ENCODE results near the gene MRPL33.
A peak's percentile ranks its signal among the peaks of the same experiment; 100 is the strongest.

The MRPL33 gene

DNA sequence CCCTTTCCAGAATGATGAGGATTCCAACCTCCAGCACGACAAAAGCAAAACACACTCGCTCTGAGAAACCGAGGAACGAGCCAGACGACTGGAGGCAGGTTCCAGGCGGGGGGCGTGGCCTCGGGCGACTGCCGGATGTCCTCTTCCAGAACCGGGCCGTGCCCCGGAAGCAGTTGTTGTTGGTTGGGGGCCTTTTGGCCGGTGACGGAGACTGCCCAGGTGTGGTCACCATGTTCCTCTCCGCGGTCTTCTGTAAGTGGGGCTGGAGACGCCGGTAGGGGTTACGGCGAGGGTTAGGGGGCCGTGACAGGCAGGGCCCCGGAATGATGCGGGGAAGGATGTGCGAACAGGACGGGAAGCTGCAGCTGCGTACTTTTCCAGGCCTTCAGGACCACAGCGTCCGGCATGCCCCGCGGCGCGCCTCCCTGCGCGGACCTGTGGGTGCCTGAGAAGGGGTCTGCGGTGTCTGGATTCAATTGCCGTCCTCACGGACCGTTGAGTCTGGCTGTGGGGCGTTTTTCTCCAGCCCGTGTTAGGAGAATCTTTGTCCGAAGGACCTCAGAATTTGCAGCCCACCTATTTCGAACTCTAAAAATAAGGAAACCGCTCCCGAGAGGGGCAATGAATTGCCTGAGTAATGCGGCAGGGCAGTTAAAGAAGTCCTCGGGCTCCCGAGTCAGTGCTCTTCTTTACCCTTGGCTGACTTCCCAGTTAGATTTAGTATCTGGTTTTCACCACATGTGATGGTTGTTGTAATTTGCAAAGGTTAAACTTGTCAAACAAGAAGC is at the start of gene MRPL33:
Gene MRPL33 (plus strand): TSS at position 172 of the 788 bp plus-strand sequence. CDS start 59 bp downstream, at position 231.
- peak; percentile 91 for DNase-seq

DNA sequence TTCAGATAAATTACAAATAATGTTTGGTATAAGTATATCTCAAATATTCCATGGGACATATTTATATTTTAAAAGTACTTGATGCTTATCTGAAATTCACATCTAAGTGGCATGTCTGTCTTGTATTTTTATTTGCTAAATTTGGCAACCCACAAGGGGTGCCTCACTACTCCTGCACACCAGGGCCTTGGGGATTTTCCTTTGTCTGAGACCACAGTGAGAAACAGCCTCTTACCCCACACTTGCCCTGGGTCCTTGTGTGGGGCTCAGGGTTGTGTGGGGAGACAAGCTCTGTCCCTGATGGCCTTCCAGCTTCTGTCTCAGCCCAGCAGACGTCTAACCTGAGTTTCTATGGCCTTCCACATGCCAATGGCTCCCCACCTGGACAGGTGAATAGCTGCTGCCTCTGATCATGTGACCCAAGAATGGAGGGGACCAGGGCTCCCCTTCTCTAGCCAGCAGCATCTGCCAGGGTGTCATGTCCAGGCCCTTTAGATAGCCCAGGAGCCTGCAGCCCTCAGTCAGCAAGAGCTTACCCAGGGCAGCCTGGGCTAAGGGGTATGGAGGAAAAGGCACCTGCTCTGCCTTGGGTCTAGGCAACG is 49.5 kb upstream of the MRPL33 start:
- no peak for DNase-seq

DNA sequence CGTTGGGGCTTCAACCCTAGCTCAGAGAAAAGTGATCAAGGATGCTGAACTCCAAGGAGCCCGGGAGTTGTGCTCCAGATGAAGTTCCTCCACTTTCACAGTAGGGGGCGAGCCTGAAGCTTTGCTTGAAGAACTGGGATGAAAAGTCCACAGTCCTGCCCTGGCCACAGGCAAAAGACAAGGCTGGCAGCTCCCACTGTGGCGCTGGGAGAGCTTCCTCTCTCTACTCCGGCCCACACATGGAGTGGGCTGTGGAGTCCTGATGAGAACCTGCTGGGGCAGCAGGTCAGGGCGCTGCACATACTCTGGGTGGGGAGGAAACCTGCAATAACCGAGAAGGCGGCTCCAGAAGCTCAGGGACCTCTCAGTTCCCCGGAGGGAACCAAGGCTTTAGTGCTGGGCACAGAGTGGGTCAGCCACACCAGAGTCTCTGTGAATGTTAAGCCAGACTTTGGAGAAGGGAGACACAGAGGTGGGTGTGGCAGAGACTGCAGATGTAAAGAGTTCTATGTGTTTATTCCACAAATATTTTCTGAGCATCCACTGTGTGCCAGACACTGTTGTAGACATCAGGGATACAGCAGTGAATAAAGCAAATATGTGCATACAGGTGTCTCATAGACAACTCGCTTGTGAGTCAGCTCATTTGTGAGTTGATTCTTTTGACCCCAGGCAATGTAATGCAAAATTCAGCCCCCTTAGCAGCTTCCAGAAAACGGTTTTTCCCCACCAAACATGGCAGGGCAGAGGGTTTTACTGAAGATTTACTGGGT is 48.0 kb upstream of the MRPL33 start:
- no peak for DNase-seq

DNA sequence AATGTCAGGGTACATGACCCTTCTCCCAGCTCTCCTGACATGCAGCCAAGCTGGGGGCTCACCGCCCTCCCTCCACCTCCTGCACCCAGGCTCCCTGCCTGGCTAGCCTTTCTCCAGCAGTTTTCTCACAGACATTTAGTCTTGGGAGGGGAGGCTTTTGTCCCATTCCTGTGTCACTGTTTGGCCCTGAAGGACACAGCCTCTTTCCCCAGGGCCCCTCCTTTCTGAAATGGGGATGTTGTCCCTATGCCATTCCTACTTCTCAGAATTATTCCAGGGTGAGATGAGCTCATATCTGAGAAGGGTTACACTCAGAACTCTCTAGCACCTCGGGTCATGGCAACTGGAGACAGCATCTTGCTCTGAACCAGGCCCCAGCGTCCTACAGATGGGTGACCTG is 47.3 kb upstream of the MRPL33 start:
- no peak for DNase-seq

- no peak for DNase-seq
Observed at GRCh38 chr2:27724905-27725701, 46.4 kb upstream of the MRPL33 start.

GRCh38 chr2:27727257-27727656 is 44.3 kb upstream of the MRPL33 start:
- DNase-seq: peak; percentile 40

- DNase-seq: no peak
Observed at GRCh38 chr2:27728081-27728858, 43.2 kb upstream of the MRPL33 start.

DNA sequence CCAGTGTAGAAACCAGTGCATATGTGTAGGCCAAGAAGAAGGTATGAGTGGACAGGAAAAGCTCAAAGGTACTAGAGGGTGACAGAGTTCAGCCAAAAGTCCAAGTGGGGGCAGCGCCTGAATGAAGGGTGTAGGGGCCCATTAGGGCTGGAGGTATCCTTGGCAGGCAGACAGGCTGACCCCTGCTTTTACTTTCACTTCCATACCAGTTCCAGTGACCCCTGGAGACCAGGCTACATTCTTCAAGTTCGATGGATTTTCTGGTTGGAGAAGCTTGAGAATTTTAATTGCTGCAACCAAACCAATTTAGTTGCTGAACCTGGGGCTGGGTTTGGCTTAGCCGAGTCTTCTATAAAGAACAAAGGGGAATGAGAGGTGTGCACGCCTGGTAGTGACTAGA is 42.3 kb upstream of the MRPL33 start:
- DNase-seq: no peak

GRCh38 chr2:27729614-27730013 is 41.9 kb upstream of the MRPL33 start:
- no peak for DNase-seq

- DNase-seq: no peak
Observed at GRCh38 chr2:27730261-27730662, 41.3 kb upstream of the MRPL33 start.

- DNase-seq: no peak
Observed at GRCh38 chr2:27730980-27731691, 40.4 kb upstream of the MRPL33 start.

DNA sequence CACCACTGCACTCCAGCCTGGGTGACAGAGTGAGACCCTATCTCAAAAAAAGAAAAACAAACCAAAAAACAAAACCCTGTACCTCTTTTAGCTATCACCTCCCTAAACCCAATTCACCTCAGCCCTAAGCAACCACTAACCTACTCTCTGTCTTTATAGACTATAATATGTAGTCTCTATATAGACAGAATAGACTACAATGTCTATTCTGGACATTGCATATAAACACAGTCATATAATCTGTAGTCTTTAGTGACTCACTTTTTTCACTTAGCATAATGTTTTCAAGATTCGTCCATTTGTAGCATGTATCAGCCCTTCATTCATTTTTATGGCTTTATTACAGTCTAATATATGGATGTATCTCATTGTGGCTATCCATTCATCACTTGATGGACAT is 37.2 kb upstream of the MRPL33 start:
- no peak for DNase-seq

DNA sequence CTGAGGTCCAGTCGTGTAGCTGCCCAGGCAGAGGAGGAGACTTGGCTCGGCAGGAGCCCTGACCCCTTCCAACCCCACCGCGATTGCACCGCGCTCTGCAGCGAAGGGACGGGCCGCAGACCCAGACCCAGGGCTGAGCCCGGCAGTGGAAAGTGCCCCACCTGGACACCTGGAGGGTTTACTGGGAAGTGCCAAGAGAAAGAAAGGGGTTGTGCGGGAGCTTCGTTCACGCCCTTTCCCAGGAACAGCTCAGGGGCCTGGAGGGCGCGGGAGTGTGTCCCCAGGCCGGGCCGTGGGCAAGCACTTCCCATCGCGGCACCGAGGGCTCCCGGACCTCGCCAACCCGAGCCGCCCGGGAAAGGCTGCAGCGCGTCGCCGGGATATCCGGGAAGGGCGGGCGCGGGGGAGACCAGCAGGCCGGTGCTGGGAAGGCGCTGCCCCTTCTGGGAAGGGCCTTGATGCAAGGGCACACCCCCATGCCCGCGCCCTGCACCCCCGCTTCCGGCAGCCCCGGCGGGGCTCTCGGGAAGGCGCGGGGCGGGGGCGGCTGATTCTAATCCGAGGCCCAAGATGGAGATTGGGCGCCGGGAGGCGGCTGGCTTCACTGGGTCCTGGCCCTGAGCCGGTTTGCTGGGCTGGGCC is 36.1 kb upstream of the MRPL33 start:
- no peak for DNase-seq

GRCh38 chr2:27736031-27736889 is 35.3 kb upstream of the MRPL33 start:
- DNase-seq: no peak

GRCh38 chr2:27736890-27737204 is 34.7 kb upstream of the MRPL33 start:
- DNase-seq: no peak

DNA sequence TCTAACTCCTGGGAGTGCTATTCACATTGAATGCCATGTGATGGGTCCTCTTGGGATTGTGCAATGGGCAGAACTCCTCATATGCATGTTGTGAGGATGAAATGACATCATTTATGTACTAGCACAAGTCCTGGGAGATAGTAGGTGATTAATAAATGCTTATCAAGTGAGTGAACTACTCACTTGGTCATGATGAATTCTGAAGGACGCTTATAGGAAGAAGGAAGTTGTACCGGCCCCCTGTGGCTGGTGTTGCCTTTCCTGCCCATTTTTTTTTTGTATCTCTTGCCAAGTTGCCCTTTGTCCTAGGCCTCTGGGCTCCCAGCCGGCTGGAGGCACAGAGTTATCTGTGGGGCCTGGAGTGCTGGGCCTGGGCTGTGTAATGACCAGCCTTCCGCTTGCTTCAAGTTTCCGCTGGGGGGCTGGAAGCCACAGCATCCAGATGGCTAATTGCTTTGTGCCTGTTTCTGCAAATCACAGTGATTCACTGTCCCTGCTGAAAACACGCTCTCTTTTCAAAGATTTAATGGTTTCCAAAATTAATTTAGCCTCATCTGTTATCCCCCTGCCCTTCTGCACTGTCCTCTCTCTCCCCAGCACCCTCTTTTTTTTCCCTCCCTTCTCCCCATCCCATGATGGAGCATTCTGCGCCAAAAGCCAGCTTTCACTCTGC is 33.7 kb upstream of the MRPL33 start:
- no peak for DNase-seq

GRCh38 chr2:27738349-27739057 is 33.0 kb upstream of the MRPL33 start:
- no peak for DNase-seq

GRCh38 chr2:27739058-27739373 is 32.5 kb upstream of the MRPL33 start:
- DNase-seq: no peak

GRCh38 chr2:27741673-27742072 is 29.8 kb upstream of the MRPL33 start:
- no peak for DNase-seq
